ENCODE results near the gene INPP4B.

GRCh38 chr4:142801966-142802365, 44.1 kb downstream of the INPP4B start:
- no peak for TF ChIP-seq CTCF (IDR thresholded peaks at IDR 0.05)
- TF ChIP-seq POLR2A (IDR thresholded peaks at IDR 0.05): no peak

Data from testis (tissue), 2 donors.